Measurements from ENCODE around the gene ZFP64.
A peak's percentile ranks its signal among the peaks of the same experiment; 100 is the strongest.
"Not testable (repeated sequence)": the region's sequence is repeated elsewhere in the genome, so short reads cannot be mapped to it uniquely, and the experiment has no call there.

ZFP64 gene

GRCh38 chr20:52191132-52191915 is at the start of gene ZFP64:
Gene ZFP64 (minus strand): TSS chr20:52191779. CDS start chr20:52191636, 143 bp downstream.
- DNase-seq = peak; percentile 78

DNA sequence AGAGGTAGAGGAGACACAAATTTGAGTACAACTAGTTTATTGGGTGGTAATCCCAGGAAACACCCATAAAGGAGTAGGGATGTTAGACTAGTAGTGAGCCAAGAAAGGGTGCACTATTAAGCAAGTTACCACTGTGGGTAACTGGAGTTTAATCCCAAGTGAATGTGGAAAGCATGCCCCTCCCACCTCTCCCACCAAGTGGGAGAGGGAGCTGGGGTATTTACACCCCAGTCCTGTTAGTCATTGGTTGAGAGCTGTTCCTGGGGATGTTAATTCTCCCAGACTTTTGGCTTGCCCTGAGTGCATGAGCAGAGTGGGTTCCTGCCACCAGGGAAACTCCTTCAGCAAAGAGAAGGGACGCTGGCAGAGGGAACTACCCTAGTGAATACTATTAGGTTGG is 49.2 kb upstream of the ZFP64 start:
- no peak for DNase-seq

DNA sequence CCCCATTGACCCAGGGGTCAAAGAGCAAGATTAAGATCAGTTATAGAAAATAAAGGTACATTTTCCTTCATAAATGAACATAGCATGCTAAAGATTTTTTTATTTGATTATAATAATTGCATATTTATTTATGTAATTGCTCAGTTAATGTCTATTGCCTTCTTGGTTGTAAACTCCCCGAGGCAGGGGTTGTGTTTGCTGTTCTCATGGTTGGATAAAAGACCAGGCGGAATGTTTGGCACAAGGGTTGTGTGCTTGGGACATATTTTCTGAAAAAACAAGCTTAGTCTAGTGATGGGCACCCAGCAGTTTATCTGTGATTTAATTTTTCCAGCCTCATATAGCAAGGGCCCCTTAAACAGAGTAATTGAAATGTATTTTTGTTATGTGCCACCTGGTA is 47.5 kb upstream of the ZFP64 start:
- DNase-seq = no peak

DNA sequence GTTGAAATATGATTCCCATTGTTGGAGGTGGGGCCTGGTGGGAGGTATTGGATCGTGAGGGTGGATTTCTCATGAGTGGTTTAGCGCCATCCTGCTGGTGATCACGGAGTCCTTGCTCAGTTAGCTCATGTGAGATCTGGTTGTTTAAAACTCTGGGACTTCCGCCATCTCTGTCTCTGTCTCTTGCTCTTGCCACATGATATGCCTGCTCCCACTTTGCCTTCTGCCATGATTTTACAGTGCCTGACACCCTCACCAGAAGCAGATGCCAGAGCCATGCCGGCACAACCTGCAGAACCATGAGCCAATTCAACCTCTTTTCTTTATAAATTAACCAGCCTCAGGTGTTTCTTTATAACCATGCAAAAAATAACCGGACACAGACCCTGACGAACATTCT is 44.7 kb upstream of the ZFP64 start:
- DNase-seq = no peak

DNA sequence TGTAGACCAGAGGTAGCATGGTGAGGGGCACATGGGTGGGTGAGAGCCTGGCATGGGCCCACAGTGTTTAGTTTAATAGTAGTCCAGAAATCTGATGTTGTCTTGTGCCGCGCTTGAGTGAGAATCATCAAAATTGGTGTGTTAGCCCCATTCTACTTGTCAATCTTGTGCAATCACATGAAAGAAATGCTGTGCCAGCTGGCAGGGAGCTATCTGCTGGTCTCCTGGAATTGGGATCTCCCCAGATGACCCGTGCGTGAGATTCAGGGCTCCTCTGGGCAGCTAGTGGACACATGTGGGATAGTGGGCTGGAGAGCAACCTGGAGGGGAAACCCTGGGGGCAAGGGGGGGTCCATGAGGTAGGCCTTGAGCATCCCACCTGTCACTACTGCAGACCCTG is 43.5 kb upstream of the ZFP64 start:
- DNase-seq = no peak

DNA sequence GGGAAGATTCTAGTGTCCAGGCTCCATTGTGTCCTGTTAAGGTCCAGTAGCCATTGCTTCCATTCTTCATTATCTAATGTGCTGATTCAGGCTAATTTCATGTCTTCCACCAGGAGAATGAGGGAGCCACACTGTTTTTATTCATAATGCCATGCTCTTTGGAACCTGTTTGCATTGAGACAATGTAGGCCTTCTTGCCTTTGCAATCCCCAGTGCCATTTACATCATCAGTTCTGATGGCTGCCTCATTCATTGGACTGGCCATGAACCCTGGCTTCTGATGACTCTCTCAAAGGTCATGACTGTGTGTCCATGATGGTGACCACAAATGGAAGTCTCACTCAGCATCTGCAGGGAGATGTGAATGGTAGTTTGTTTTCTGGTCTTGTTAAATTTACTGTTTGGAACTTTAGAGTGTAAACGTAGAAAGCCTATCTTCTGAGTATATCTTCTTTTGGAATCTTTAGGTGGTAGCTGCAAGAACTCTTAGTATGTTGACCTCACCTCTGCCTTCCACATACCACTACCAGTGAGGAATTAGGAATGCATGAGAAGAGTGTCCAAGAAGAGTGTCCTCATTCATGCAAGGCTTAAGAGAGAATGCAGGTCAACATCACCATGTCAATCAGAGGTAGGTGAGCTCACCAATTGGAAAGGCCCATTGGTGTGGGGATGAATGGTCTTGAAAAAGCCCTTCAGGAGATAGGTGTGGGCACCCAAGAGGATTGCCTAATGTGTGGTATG is 42.9 kb upstream of the ZFP64 start:
- no peak for DNase-seq

DNA sequence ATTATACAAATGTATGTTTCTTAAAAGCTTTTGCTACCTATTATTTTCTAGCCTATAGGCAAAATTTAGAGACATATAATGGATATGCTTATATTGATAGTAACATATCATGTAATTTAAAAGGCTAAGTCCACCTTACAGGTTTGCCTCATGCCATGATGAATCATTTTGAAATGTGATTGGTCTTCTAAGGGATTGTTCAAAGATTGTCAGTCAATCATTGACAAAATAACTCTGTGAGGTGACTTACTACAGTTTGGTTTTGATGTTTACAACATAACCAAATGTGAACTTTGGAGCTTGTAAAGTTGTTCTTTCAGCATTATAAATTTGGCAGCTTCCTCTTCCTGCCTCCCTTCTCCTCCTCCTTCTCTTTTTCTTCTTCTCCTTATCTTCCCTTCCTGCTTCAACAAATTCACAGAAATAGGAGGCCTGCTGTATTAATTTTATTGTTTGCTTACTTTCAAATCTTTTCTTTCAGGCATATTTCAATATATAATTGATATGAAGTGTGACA is 39.7 kb upstream of the ZFP64 start:
- no peak for DNase-seq

- DNase-seq = peak; percentile 11
These were observed 38.8 kb upstream of the ZFP64 start for GRCh38 chr20:52230409-52230808.

GRCh38 chr20:52229346-52229745 is 37.8 kb upstream of the ZFP64 start:
- not testable (repeated sequence) for DNase-seq

- DNase-seq = no peak
These were observed 34.8 kb upstream of the ZFP64 start for GRCh38 chr20:52226370-52226769.

GRCh38 chr20:52224920-52225319 is 33.3 kb upstream of the ZFP64 start:
- no peak for DNase-seq

DNA sequence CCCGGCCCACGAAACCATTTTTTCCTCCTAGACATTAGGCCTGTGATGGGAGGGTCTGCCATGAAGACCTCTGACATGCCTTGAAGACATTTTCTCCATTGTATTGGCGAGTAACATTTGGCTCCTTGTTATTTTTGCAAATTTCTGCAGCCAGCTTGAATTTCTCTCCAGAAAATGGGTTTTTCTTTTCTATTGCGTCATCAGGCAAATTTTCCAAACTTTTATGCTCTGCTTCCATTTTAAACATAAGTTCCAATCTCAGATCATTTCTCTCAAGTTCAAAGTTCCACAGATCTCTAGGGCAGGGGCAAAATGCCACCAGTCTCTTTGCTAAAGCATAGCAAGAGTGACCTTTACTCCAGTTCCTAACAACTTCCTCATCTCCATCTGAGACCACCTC is 29.8 kb upstream of the ZFP64 start:
- DNase-seq = not testable (repeated sequence)

GRCh38 chr20:52220891-52221290 is 29.3 kb upstream of the ZFP64 start:
- DNase-seq = not testable (repeated sequence)

DNA sequence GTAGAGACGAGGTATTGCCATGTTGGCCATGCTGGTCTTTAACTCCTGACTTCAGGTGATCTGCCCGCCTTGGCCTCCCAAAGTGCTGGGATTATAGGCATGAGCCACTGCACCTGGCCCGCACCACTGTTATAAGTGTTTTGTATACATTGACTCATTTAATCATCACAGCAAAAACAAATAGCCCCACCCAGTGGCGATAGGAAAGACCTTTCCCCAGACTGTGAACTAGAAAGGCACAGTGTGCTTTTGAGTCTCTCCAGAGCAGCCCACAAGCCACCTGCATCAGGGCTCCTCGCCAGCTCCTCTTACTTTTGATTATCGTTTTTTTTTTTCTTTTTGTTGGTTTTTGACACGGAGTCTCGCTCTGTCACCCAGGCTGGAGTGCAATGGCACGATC is 27.9 kb upstream of the ZFP64 start:
- DNase-seq = no peak

GRCh38 chr20:52217689-52218395 is 26.3 kb upstream of the ZFP64 start:
- DNase-seq = no peak

- DNase-seq = no peak
These were observed 22.4 kb upstream of the ZFP64 start for GRCh38 chr20:52213995-52214394.

DNA sequence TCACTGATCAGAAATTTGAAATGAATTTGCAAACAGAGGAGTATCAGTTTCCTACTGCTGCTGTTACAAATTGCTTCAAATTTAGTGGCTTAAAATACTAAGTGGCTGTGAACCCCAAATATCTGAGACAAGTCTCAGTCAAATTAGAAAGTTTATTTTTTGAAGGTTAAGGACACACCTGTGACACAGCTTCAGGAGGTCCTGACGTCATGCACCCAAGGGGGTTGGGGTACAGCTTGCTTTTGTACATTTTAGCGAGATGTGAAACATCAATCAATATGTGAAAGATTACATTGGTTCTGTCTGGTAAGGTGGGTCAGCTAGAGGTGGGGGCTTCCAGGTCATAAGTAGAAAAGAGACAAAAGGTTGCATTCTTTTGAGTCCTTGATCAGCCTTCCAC is 21.4 kb upstream of the ZFP64 start:
- DNase-seq = no peak

DNA sequence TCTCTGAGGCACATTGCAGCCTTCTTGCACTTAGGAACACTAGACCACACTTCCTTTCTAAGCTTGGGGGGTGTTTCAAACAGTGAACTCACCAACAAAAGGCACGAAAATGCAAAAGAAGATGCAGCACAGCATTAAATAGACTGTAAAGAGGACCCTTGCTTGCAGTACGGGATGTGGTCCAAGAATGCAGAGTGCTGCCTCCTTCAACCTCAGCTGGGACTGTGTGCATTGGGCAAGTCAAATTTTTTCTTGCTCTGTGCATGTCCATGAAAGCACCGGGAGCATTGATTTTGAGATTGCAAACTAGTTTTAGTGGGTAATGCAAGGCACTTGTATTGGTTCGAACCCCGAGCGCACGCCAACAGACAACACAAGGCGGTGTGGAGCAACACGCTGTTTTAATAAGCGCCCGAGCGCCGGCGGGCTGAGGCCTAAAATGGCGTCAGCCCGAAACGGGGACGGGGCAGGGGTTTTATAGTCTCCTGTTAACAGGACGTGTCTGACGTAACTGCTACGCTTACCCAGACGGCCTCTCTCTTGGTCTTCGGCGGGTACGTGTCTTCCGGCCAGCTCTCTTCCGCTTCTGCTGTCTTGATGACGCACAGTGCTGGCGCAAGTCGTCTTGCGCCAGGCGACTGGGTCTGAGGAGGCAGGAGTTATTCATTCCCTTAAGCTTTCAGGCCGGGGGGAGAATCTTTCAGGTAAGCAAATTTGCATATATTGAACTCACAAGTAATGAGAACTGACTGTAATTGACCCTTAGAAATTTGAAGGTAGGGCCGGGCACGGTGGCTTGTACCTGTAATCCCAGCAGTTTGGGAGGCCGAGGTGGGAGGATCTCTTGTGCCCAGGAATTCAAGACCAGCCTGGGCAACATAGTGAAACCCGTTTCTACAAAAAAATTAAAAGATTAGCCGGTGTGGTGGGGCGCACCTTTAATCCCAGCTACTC is 18.7 kb upstream of the ZFP64 start:
- DNase-seq = no peak

DNA sequence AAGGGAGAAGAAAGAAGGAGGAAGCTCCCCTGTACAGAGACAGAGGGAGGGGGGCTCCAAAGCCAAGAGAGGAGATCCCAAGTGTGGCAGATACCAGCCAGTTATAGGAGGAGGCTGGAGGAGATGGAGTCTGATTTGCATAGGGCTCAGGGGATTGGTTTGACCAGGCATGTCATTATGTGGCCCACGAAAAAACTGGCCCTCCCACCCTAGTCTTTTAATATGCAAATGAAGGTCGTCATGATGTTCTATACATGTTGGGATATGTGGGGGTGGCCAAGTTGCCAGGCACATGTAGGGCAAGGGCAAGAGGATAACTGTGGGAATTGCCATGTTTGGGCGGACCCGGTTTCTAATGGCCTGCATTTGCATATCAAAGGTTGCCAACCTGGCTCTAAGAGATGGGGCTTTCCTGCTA is 17.6 kb upstream of the ZFP64 start:
- DNase-seq = no peak

DNA sequence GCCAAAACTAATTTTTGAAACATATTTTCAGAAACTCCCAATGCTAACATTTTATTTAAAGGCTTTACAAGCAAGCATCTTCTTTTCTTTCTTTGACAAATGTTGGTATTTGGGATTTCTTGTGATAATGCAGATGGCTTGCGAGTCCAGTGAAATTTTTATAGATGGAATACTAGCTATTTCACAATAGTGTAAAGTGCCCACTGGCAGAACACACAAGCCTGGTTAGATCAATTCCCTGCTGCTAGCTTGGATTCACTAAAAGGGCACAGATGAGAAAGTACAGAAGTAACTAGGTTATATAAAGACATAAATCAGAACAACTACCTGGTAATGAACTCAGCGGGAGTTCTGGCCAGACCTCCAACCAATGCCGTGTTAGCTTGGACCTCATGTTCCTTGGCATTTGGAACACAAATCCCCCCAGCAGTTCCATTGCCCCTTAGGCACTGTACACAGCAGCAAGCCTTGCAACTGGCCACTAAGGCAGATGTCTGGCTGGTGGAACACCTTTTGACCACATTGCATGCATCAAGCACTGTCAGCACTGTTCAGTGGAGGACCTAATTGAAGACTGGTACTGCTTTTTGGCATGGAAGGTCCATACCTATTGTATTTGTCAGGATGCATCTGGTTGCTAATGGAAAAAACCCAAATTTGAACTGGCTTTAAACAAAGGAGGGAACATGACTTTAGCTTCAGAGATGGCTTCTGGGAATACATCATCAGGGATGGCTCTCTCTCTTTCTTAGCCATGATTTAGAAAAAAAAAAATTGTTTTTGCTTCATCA is 15.6 kb upstream of the ZFP64 start:
- DNase-seq = no peak

DNA sequence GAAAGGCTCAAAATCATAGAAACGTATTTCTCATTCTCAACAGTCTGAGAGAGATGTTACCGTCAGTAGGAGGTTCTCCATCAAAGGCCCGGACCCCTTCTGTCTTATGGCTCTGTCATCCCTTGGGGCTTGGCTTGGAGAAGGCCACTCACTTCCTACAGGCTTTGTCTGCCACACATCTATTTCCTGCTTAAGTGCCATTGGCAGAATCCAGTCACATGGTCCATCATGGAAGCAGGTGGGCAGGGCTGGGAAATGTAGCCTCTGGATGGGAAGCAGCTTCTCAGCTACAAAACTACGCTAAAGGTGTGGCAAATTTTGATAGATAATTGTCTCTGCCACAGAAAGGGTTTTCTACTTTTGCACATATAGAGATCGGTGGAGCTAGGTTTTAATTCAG is 12.6 kb upstream of the ZFP64 start:
- no peak for DNase-seq
